HepG2 (cell line): ENCODE measurements around the gene TANGO6. TPM values are rescaled to one million over a fixed set of nuclear protein-coding genes. Genes with fewer than 3 reads are reported as not detected.
A peak's percentile ranks its signal among the peaks of the same experiment; 100 is the strongest.

Source experiments
- CBX2 ChIP-seq, 2 experiments: fragments of 200-600 bp in 1 of 2; sonication (generic); formaldehyde crosslinking in 1 of 2; IDR thresholded peaks; 2 replicates each; pipeline versions ENCODE4 v1.7.0 to v1.8.1; 2018 to 2022; ENCODE audit warnings: low read depth in 2 of 2, low read length in 1 of 2, mild to moderate bottlenecking in 1 of 2, missing genetic modification reagents in 1 of 2
- CBX5 ChIP-seq: sonication (generic); formaldehyde crosslinking; IDR thresholded peaks from 2 replicates; pipeline ENCODE4 v1.4.0; 2020; ENCODE audit warnings: missing genetic modification reagents, borderline replicate concordance
- CCDC6 ChIP-seq: sonication (generic); formaldehyde crosslinking; IDR thresholded peaks from 2 replicates; pipeline ENCODE4 v1.8.1; 2022; ENCODE audit warnings: mild to moderate bottlenecking, missing genetic modification reagents, moderate library complexity
- GPN1 ChIP-seq: sonication (generic); formaldehyde crosslinking; IDR thresholded peaks from 2 replicates; pipeline ENCODE4 v1.5.1; 2020; ENCODE audit warnings: missing genetic modification reagents, borderline replicate concordance
- HBP1 ChIP-seq: IDR thresholded peaks from 2 replicates; pipeline ENCODE4 v1.6.1; 2016; ENCODE audit warnings: low read depth, control low read depth
- MIXL1 ChIP-seq: IDR thresholded peaks from 2 replicates; pipeline ENCODE4 v1.6.1; 2016
- MLLT10 ChIP-seq: sonication (generic); formaldehyde crosslinking; IDR thresholded peaks from 2 replicates; pipeline ENCODE4 v1.4.0; 2020; ENCODE audit warnings: missing genetic modification reagents
- MXD4 ChIP-seq: IDR thresholded peaks from 2 replicates; pipeline ENCODE4 v1.6.1; 2016; ENCODE audit warnings: mild to moderate bottlenecking, missing biosample characterization, missing genetic modification reagents
- NKX3-1 ChIP-seq: sonication (generic); formaldehyde crosslinking; IDR thresholded peaks from 2 replicates; pipeline ENCODE4 v1.5.0; 2020; ENCODE audit warnings: missing genetic modification reagents
- NR2C2 ChIP-seq: sonication (generic); formaldehyde crosslinking; IDR thresholded peaks from 2 replicates; pipeline ENCODE4 v1.4.0; 2020; ENCODE audit warnings: missing genetic modification reagents, mild to moderate bottlenecking, moderate library complexity, borderline replicate concordance
- PHF21A ChIP-seq: sonication (generic); formaldehyde crosslinking; IDR thresholded peaks from 2 replicates; pipeline ENCODE4 v1.5.0; 2020; ENCODE audit warnings: mild to moderate bottlenecking, missing genetic modification reagents
- TEF ChIP-seq: sonication (generic); formaldehyde crosslinking; IDR thresholded peaks from 2 replicates; pipeline ENCODE4 v1.5.0; 2020; ENCODE audit warnings: missing genetic modification reagents
- TOPORS ChIP-seq: sonication (generic); formaldehyde crosslinking; IDR thresholded peaks from 2 replicates; pipeline ENCODE4 v1.8.0; 2023; ENCODE audit warnings: mild to moderate bottlenecking, missing genetic modification reagents
- ZBTB2 ChIP-seq: sonication (generic); formaldehyde crosslinking; IDR thresholded peaks from 2 replicates; pipeline ENCODE4 v1.8.0; 2022; ENCODE audit warnings: low read depth, missing genetic modification reagents
- ZBTB37 ChIP-seq: sonication (generic); formaldehyde crosslinking; IDR thresholded peaks from 2 replicates; pipeline ENCODE4 v1.4.0; 2020; ENCODE audit warnings: mild to moderate bottlenecking, missing genetic modification reagents
- ZFP90 ChIP-seq: sonication (generic); formaldehyde crosslinking; IDR thresholded peaks from 2 replicates; pipeline ENCODE4 v1.8.0; 2022; ENCODE audit warnings: missing genetic modification reagents, mild to moderate bottlenecking, inconsistent platforms, borderline replicate concordance
- ZMYM2 ChIP-seq: sonication (generic); formaldehyde crosslinking; IDR thresholded peaks from 2 replicates; pipeline ENCODE4 v1.8.0; 2022; ENCODE audit warnings: mild to moderate bottlenecking, missing genetic modification reagents
- ZNF205 ChIP-seq: IDR thresholded peaks from 2 replicates; pipeline ENCODE4 v1.6.1; 2018; ENCODE audit warnings: missing biosample characterization, missing genetic modification reagents
- ZNF570 ChIP-seq: sonication (generic); formaldehyde crosslinking; IDR thresholded peaks from 2 replicates; pipeline ENCODE4 v1.4.0; 2020; ENCODE audit warnings: mild to moderate bottlenecking, missing genetic modification reagents, borderline replicate concordance
- ZNF720 ChIP-seq: sonication (generic); formaldehyde crosslinking; IDR thresholded peaks from 2 replicates; pipeline ENCODE4 v1.4.0; 2020; ENCODE audit warnings: missing genetic modification reagents
- ZNF768 ChIP-seq: sonication (generic); formaldehyde crosslinking; IDR thresholded peaks from 2 replicates; pipeline ENCODE4 v1.4.0; 2020; ENCODE audit warnings: missing genetic modification reagents
- ZNF772 ChIP-seq: sonication (generic); formaldehyde crosslinking; IDR thresholded peaks from 2 replicates; pipeline ENCODE4 v1.5.0; 2020; ENCODE audit warnings: mild to moderate bottlenecking, missing genetic modification reagents
- polyA plus RNA-seq, 8 experiments: library from polyadenylated mRNA; depleted of rRNA in 3 of 8; stranded (reverse) in 7 of 8; unstranded in 1 of 8; fragments of >200 nt; fragmentation: Illumina TruSeq in 4 of 8; extraction: Trizol in 4 of 8; gene quantifications; 2 replicates each; pipeline versions ENCODE4 v1.2.1 to v1.2.3, GENCODE V29; 2011 to 2016; ENCODE audit warnings: low read depth in 4 of 8, missing spikeins in 1 of 8, mixed read lengths in 1 of 8; ENCODE audit not compliant: insufficient read depth in 1 of 8
- total RNA-seq, 5 experiments: library from RNA; depleted of rRNA; stranded (reverse); fragments of >200 nt; fragmentation: Illumina TruSeq; extraction: Trizol; gene quantifications; 2 replicates each; pipeline ENCODE4 v1.2.3, GENCODE V29; 2016; ENCODE audit warnings: low read depth in 1 of 5

Gene TANGO6
- total and polyA plus RNA-seq, 2 of the 13 experiments (the other 11 are each of a cell fraction or from before 2014, with no cell fraction given): 7.2 to 13.3 TPM

- TF ChIP-seq ZBTB2 (CRISPR knock-in tag) (no peak), ZNF720 (CRISPR knock-in tag) (no peak), CCDC6 (CRISPR knock-in tag) (0 out of 2 replicates have a peak, but pooled peaks have one; percentile 53), NKX3-1 (CRISPR knock-in tag) (no peak), CBX2 (IDR thresholded peaks at IDR 0.05; ENCODE audit: low read depth, low read length) (no peak), CBX2 (CRISPR knock-in tag; IDR thresholded peaks at IDR 0.05; ENCODE audit: low read depth) (no peak), ZNF772 (no peak), TEF (CRISPR knock-in tag) (no peak), ZMYM2 (no peak), ZNF570 (no peak), ZNF205 (0 out of 2 replicates have a peak, but pooled peaks have one; percentile 61), NR2C2 (CRISPR knock-in tag) (0 out of 2 replicates have a peak, but pooled peaks have one; percentile 36), ZBTB37 (CRISPR knock-in tag) (no peak), CBX5 (CRISPR knock-in tag) (peak; percentile 85; the same call in 1 of the 2 replicates), TOPORS (no peak), MIXL1 (CRISPR knock-in tag) (peak; percentile 38; the same call in 1 of the 2 replicates), PHF21A (CRISPR knock-in tag) (no peak), MLLT10 (CRISPR knock-in tag) (no peak), ZNF768 (CRISPR knock-in tag) (no peak), GPN1 (CRISPR knock-in tag) (no peak), ZFP90 (no peak), MXD4 (CRISPR knock-in tag) (0 out of 2 replicates have a peak, but pooled peaks have one; percentile 51), HBP1 (CRISPR knock-in tag) (no peak)
Observed at GRCh38 chr16:69031877-69032301, 188.6 kb downstream of the TANGO6 start (continued).
